GM12865 (cell line): ENCODE results near the gene TTC12.

ENCODE experiments used
- DNase-seq: peaks from one replicate; pipeline ENCODE4 v3.0.0; 2010; ENCODE audit warnings: low read depth
- H3K4me3 ChIP-seq: 2 replicates; pipeline ENCODE4 v1.5.1; 2011; ENCODE audit warnings: mild to moderate bottlenecking, low read depth, low read length, control low read depth
- CTCF ChIP-seq: IDR thresholded peaks from 2 replicates; pipeline ENCODE4 v1.5.1; 2011; ENCODE audit warnings: low read length, control low read depth, low read depth, inconsistent platforms; ENCODE audit not compliant: insufficient read depth; ENCODE audit errors: missing control alignments

Gene TTC12

GRCh38 chr11:113351068-113351450 lies 36.7 kb downstream of the TTC12 start:
- no peak for TF ChIP-seq CTCF
- no peak overlapping the region for H3K4me3 ChIP-seq
- DNase-seq: no peak

GRCh38 chr11:113351480-113351879 lies 37.1 kb downstream of the TTC12 start:
- no peak overlapping the region for H3K4me3 ChIP-seq
- no peak for DNase-seq
- no peak for TF ChIP-seq CTCF

GRCh38 chr11:113356203-113356602 lies 41.8 kb downstream of the TTC12 start:
- TF ChIP-seq CTCF: no peak
- no peak for DNase-seq
- H3K4me3 ChIP-seq: no peak overlapping the region

- DNase-seq: no peak
These were observed 49.0 kb downstream of the TTC12 start for GRCh38 chr11:113363406-113363805.

GRCh38 chr11:113363996-113364641 lies 49.7 kb downstream of the TTC12 start:
- no peak for DNase-seq
- no peak overlapping the region for H3K4me3 ChIP-seq
- TF ChIP-seq CTCF: no peak

More at GRCh38 chr11:113363406-113363805, 49.0 kb downstream of the TTC12 start:
- no peak overlapping the region for H3K4me3 ChIP-seq
- no peak for TF ChIP-seq CTCF

- no peak for DNase-seq
- no peak overlapping the region for H3K4me3 ChIP-seq
- no peak for TF ChIP-seq CTCF
These were observed 51.5 kb downstream of the TTC12 start for GRCh38 chr11:113365895-113366294.

- no peak for DNase-seq
- TF ChIP-seq CTCF: no peak
- H3K4me3 ChIP-seq: no peak overlapping the region
These were observed 55.0 kb downstream of the TTC12 start for GRCh38 chr11:113369411-113369810.
